Mammary epithelial cell (primary cell): ENCODE measurements around the gene NPPB.
"Not testable (repeated sequence)": the region's sequence is repeated elsewhere in the genome, so short reads cannot be mapped to it uniquely, and the experiment has no call there.

Experiments
- EZH2 ChIP-seq: IDR thresholded peaks from 2 replicates; pipeline ENCODE4 v1.6.1; 2012; ENCODE audit warnings: low read length, inconsistent platforms, borderline replicate concordance
- TF ChIP-seq, protein P1 (sequence below), 2 donors: IDR thresholded peaks in 1 of 2; conservative IDR thresholded peaks in 1 of 2; 2 replicates each; pipeline ENCODE4 v1.5.1; 2011 to 2012; ENCODE audit warnings: inconsistent platforms in 2 of 2, low read length in 2 of 2, mild to moderate bottlenecking in 2 of 2, control low read depth in 1 of 2, low read depth in 1 of 2; ENCODE audit not compliant: insufficient read depth in 1 of 2; ENCODE audit errors: extremely low read depth in 1 of 2

- TF ChIP-seq, protein P1, sequence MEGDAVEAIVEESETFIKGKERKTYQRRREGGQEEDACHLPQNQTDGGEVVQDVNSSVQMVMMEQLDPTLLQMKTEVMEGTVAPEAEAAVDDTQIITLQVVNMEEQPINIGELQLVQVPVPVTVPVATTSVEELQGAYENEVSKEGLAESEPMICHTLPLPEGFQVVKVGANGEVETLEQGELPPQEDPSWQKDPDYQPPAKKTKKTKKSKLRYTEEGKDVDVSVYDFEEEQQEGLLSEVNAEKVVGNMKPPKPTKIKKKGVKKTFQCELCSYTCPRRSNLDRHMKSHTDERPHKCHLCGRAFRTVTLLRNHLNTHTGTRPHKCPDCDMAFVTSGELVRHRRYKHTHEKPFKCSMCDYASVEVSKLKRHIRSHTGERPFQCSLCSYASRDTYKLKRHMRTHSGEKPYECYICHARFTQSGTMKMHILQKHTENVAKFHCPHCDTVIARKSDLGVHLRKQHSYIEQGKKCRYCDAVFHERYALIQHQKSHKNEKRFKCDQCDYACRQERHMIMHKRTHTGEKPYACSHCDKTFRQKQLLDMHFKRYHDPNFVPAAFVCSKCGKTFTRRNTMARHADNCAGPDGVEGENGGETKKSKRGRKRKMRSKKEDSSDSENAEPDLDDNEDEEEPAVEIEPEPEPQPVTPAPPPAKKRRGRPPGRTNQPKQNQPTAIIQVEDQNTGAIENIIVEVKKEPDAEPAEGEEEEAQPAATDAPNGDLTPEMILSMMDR (conservative IDR thresholded peaks at IDR 0.05 in 1 of 2, IDR thresholded peaks at IDR 0.05 in 1 of 2; ENCODE audit: extremely low read depth in 1 of 2, insufficient read depth in 1 of 2, low read depth in 1 of 2, low read length in 2 of 2), result not testable (repeated sequence)
- TF ChIP-seq EZH2, result not testable (repeated sequence)
These were observed 35.8 kb upstream of the NPPB start for GRCh38 chr1:11894501-11894900.
